ENCODE data around the gene HEATR9.

The HEATR9 gene

DNA sequence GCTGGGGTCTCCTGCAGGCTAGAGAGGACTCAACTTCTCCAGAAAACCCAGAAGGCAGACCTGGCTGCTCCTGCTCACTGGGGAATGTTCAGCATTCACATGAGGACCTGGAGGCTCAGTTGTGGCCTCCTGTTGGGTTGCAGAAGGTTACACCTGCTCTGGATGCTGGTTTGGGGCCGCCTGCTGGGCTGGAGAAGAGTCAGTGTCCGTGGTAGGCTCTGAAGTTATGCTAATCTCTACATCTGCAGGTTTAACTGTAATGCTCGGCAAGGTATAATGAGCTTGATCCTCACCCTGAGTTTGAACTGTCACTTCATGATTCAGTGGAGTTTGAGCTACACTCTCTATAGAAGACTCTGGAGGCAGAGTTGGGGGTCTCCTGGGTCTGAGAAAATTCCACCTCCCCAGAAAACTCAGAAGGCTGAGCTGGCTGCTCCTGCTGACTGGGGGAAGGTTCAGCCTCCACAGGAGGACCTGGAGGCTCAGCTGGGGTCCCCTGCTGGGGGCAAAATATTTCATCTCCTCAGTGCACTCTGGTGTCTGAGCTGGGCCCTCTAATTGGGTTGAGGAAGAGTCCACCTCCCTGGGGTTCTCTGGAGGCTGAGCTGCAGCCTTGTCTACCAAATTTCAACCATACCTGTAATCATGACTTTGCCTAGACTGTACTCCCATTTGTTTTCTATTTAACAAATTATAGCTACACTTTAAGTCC, 38.4 kb upstream of the HEATR9 start:
- no peak overlapping the region for H3K27ac ChIP-seq (ENCODE audit: low read length)
- H3K79me2 ChIP-seq (ENCODE audit: low read length), result no peaks in the 10 kb centered on the region
- no peaks in the 10 kb centered on the region for H3K9me2 ChIP-seq (replicated peaks; ENCODE audit: insufficient read depth, low read length)
- H3K4me1 ChIP-seq (ENCODE audit: low read length), result no peaks in the 10 kb centered on the region
- no peaks in the 10 kb centered on the region for H3F3A ChIP-seq (ENCODE audit: insufficient read depth, low read length)
- TF ChIP-seq EZH2 (optimal IDR thresholded peaks at IDR 0.05; ENCODE audit: low read depth, low read length) (no peak), EZH2phosphoT487 (IDR thresholded peaks at IDR 0.05; ENCODE audit: low read length) (no peak), CTCF (IDR thresholded peaks at IDR 0.05; ENCODE audit: low read length) (no peak)
- no peak overlapping the region for H3K4me3 ChIP-seq (ENCODE audit: low read length)
- no peak overlapping the region for H3K4me2 ChIP-seq (ENCODE audit: low read depth, low read length)
- peak; percentile 1 for DNase-seq
- H3K36me3 ChIP-seq (replicated peaks; ENCODE audit: insufficient read depth, low read length), result no peaks in the 10 kb centered on the region
- no peaks in the 10 kb centered on the region for H3K9me3 ChIP-seq (replicated peaks; ENCODE audit: insufficient read depth, low read length)
- no peak overlapping the region for H2AFZ ChIP-seq (ENCODE audit: low read length)
- no peaks in the 10 kb centered on the region for H3K27me3 ChIP-seq (replicated peaks; ENCODE audit: insufficient read depth, low read length)
- H3K9ac ChIP-seq (ENCODE audit: low read length), result no peak overlapping the region
- H4K20me1 ChIP-seq (ENCODE audit: insufficient read depth, low read length), result no peaks in the 10 kb centered on the region

- H3K4me1 ChIP-seq (ENCODE audit: low read length), result no peaks in the 10 kb centered on the region
- H3K4me2 ChIP-seq (ENCODE audit: low read depth, low read length), result no peak overlapping the region
- H3K4me3 ChIP-seq (ENCODE audit: low read length), result no peak overlapping the region
- no peak for DNase-seq
- H3F3A ChIP-seq (ENCODE audit: insufficient read depth, low read length), result no peaks in the 10 kb centered on the region
- no peaks in the 10 kb centered on the region for H3K27me3 ChIP-seq (replicated peaks; ENCODE audit: insufficient read depth, low read length)
- no peak overlapping the region for H3K27ac ChIP-seq (ENCODE audit: low read length)
- no peak overlapping the region for H3K9ac ChIP-seq (ENCODE audit: low read length)
- H4K20me1 ChIP-seq (ENCODE audit: insufficient read depth, low read length), result no peaks in the 10 kb centered on the region
- H3K36me3 ChIP-seq (replicated peaks; ENCODE audit: insufficient read depth, low read length), result no peaks in the 10 kb centered on the region
- H2AFZ ChIP-seq (ENCODE audit: low read length), result no peak overlapping the region
- TF ChIP-seq CTCF (IDR thresholded peaks at IDR 0.05; ENCODE audit: low read length) (no peak), EZH2 (optimal IDR thresholded peaks at IDR 0.05; ENCODE audit: low read depth, low read length) (no peak), EZH2phosphoT487 (IDR thresholded peaks at IDR 0.05; ENCODE audit: low read length) (no peak)
- H3K9me2 ChIP-seq (replicated peaks; ENCODE audit: insufficient read depth, low read length), result no peaks in the 10 kb centered on the region
- no peaks in the 10 kb centered on the region for H3K9me3 ChIP-seq (replicated peaks; ENCODE audit: insufficient read depth, low read length)
- H3K79me2 ChIP-seq (ENCODE audit: low read length), result no peaks in the 10 kb centered on the region
Observed at GRCh38 chr17:35906191-35906925, 37.7 kb upstream of the HEATR9 start.

DNA sequence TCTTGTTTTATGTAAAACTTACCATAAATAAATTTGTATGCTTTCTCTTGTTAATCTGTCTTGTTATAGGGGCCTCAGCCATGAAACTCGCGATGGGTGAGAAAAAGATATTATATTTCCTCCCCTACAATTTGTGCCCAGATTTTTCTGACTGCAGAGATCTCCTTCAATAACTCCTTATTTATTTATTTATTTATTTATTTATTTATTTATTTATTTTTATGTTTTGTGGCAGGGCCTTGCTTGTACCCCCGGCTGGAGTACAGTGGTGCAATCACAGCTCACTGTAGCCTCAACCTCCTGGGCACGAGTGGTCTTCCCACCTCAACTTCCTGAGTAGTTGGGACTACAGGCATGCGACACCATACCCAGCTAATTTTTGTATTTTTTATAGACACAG, 34.8 kb upstream of the HEATR9 start:
- Histone ChIP-seq H3K4me2 (ENCODE audit: low read depth, low read length) (no peak overlapping the region), H3K9me2 (replicated peaks; ENCODE audit: insufficient read depth, low read length) (no peaks in the 10 kb centered on the region), H3K79me2 (ENCODE audit: low read length) (no peaks in the 10 kb centered on the region), H3K9me3 (replicated peaks; ENCODE audit: insufficient read depth, low read length) (no peaks in the 10 kb centered on the region), H3K27me3 (replicated peaks; ENCODE audit: insufficient read depth, low read length) (no peaks in the 10 kb centered on the region), H3K9ac (ENCODE audit: low read length) (no peak overlapping the region), H3F3A (ENCODE audit: insufficient read depth, low read length) (no peaks in the 10 kb centered on the region), H3K4me1 (ENCODE audit: low read length) (no peaks in the 10 kb centered on the region), H3K4me3 (ENCODE audit: low read length) (no peak overlapping the region), H4K20me1 (ENCODE audit: insufficient read depth, low read length) (no peaks in the 10 kb centered on the region), H3K36me3 (replicated peaks; ENCODE audit: insufficient read depth, low read length) (no peaks in the 10 kb centered on the region), H2AFZ (ENCODE audit: low read length) (no peak overlapping the region), H3K27ac (ENCODE audit: low read length) (no peak overlapping the region)
- TF ChIP-seq EZH2phosphoT487 (IDR thresholded peaks at IDR 0.05; ENCODE audit: low read length), result no peak
- no peak for TF ChIP-seq EZH2 (optimal IDR thresholded peaks at IDR 0.05; ENCODE audit: low read depth, low read length)
- TF ChIP-seq CTCF (IDR thresholded peaks at IDR 0.05; ENCODE audit: low read length), result no peak
- no peak for DNase-seq

All from MM.1S (cell line).